HepG2 (cell line): ENCODE data around the gene CSTF1. TPM values are rescaled to one million over a fixed set of nuclear protein-coding genes. Genes with fewer than 3 reads are reported as not detected.

ENCODE experiments used
- ATAC-seq: fragments of 200-7000 bp; cut with Tn5 transposase; 3 replicates; pipeline ENCODE4 v1.9.1; 2020; ENCODE audit warnings: mild to moderate bottlenecking, moderate library complexity
- BruUV-seq: library from RNA; stranded (reverse); fragments of 400-500 nt; replicated peaks from 2 replicates; lab custom pipeline; 2021; lab: Mats Ljungman, UMichigan
- CTCF ChIA-PET: fragments of 300-600 bp; formaldehyde crosslinking; extraction: SDS; loops from one replicate; lab custom pipeline; 2021; ENCODE audit warnings: low total read pairs, inconsistent platforms, low intra/inter-chr PET ratio; lab: Yijun Ruan, JAX
- POLR2A ChIA-PET: fragments of 350-600 bp; sonication (Branson Sonifier 250); formaldehyde crosslinking; loops from one replicate; lab custom pipeline; 2020; ENCODE audit warnings: antibody characterized with exemption, inconsistent platforms; lab: Yijun Ruan, JAX
- DNase-seq: peaks from one replicate; pipeline ENCODE4 v3.0.0-alpha.2; 2015; ENCODE audit warnings: low spot score
- FAIRE-seq: peaks from 3 replicates; lab custom pipeline; 2011; peaks lifted over from hg19 to GRCh38; lab: Jason Lieb, UNC
- H2AFZ ChIP-seq: one replicate; pipeline ENCODE4 v1.6.1; 2011; ENCODE audit warnings: low read length, inconsistent platforms
- H3K27ac ChIP-seq: fragments of 300-600 bp; 3 replicates; pipeline ENCODE4 v1.8.0; 2011; ENCODE audit warnings: mixed run types, mild to moderate bottlenecking, mixed read lengths, low read length, inconsistent platforms; ENCODE audit not compliant: insufficient read depth; ENCODE audit errors: extremely low read length
- H3K27me3 ChIP-seq, 2 experiments: fragments of 200-600 bp in 1 of 2; 2 replicates in 1 of 2; 3 replicates in 1 of 2; pipeline versions ENCODE4 v1.6.0 to v1.8.0; 2011; ENCODE audit warnings: low read length in 2 of 2, mild to moderate bottlenecking in 2 of 2, moderate library complexity in 2 of 2, inconsistent platforms in 1 of 2; ENCODE audit not compliant: insufficient read depth in 2 of 2, control insufficient read depth in 1 of 2
- H3K36me3 ChIP-seq, 2 experiments: fragments of 200-600 bp in 1 of 2; replicated peaks in 1 of 2; 2 replicates in 1 of 2; 3 replicates in 1 of 2; pipeline versions ENCODE4 v1.5.1 to v1.8.0; 2011; ENCODE audit warnings: low read length in 2 of 2, inconsistent platforms in 1 of 2; ENCODE audit not compliant: insufficient read depth in 2 of 2, control insufficient read depth in 1 of 2
- H3K4me1 ChIP-seq: 2 replicates; pipeline ENCODE4 v1.5.1; 2012; ENCODE audit warnings: low read length, inconsistent platforms; ENCODE audit not compliant: insufficient read depth
- H3K4me2 ChIP-seq: 2 replicates; pipeline ENCODE4 v1.6.0; 2011; ENCODE audit warnings: low read depth, low read length, inconsistent platforms
- H3K4me3 ChIP-seq, 3 experiments: fragments of 200-600 bp in 1 of 3; sonication (generic), shearing (Covaris generic) in 1 of 3; replicated peaks in 1 of 3; 2 replicates each; pipeline ENCODE4 v1.5.1; 2011 to 2016; ENCODE audit warnings: low read length in 3 of 3, inconsistent platforms in 2 of 3, low read depth in 2 of 3, mild to moderate bottlenecking in 2 of 3, control low read depth in 1 of 3, mixed read lengths in 1 of 3; ENCODE audit not compliant: insufficient read depth in 1 of 3
- H3K79me2 ChIP-seq: one replicate; pipeline ENCODE4 v1.6.1; 2011; ENCODE audit warnings: low read length, inconsistent platforms; ENCODE audit not compliant: insufficient read depth
- H3K9ac ChIP-seq: 2 replicates; pipeline ENCODE4 v1.6.0; 2011; ENCODE audit warnings: mild to moderate bottlenecking, low read depth, low read length, inconsistent platforms; ENCODE audit not compliant: insufficient read depth
- H3K9me3 ChIP-seq: 2 replicates; pipeline ENCODE4 v1.5.1; 2012; ENCODE audit warnings: mild to moderate bottlenecking, low read length
- H4K20me1 ChIP-seq: 2 replicates; pipeline ENCODE4 v1.6.0; 2011; ENCODE audit warnings: inconsistent platforms, mild to moderate bottlenecking, low read length, moderate library complexity; ENCODE audit not compliant: insufficient read depth
- FLYWCH1 ChIP-seq: sonication (generic); formaldehyde crosslinking; IDR thresholded peaks from 2 replicates; pipeline ENCODE4 v1.8.1; 2023; ENCODE audit warnings: mild to moderate bottlenecking, missing genetic modification reagents
- HES4 ChIP-seq: sonication (generic); formaldehyde crosslinking; IDR thresholded peaks from 2 replicates; pipeline ENCODE4 v1.9.0; 2021; ENCODE audit warnings: mild to moderate bottlenecking, missing genetic modification reagents, borderline replicate concordance
- HNF1B ChIP-seq: sonication (generic); formaldehyde crosslinking; IDR thresholded peaks from 2 replicates; pipeline ENCODE4 v1.5.1; 2020; ENCODE audit warnings: mild to moderate bottlenecking, moderate library complexity, missing genetic modification reagents
- HNF4A ChIP-seq: sonication (generic); formaldehyde crosslinking; IDR thresholded peaks from 2 replicates; pipeline ENCODE4 v1.4.0; 2020; ENCODE audit warnings: missing genetic modification reagents
- HNRNPK ChIP-seq: fragments of 200-400 bp; formaldehyde crosslinking; IDR thresholded peaks from 2 replicates; pipeline ENCODE4 v1.6.1; 2018; ENCODE audit warnings: low read length, low read depth, moderate library complexity, mild to moderate bottlenecking; ENCODE audit not compliant: poor library complexity, severe bottlenecking
- IKZF4 ChIP-seq: sonication (generic); formaldehyde crosslinking; IDR thresholded peaks from 2 replicates; pipeline ENCODE4 v1.5.1; 2020; ENCODE audit warnings: borderline replicate concordance, mild to moderate bottlenecking, low read depth, missing genetic modification reagents; ENCODE audit errors: not compliant biosample characterization
- KLF9 ChIP-seq: IDR thresholded peaks from 2 replicates; pipeline ENCODE4 v1.6.1; 2016; ENCODE audit warnings: low read depth
- NCOA1 ChIP-seq: sonication (generic); formaldehyde crosslinking; IDR thresholded peaks from 2 replicates; pipeline ENCODE4 v1.9.0; 2021; ENCODE audit warnings: missing genetic modification reagents
- SATB2 ChIP-seq: sonication (generic); formaldehyde crosslinking; IDR thresholded peaks from 2 replicates; pipeline ENCODE4 v1.5.0; 2020; ENCODE audit warnings: missing genetic modification reagents
- SOX5 ChIP-seq: IDR thresholded peaks from 2 replicates; pipeline ENCODE4 v1.6.1; 2016; ENCODE audit warnings: borderline replicate concordance
- TSC22D2 ChIP-seq: sonication (generic); formaldehyde crosslinking; IDR thresholded peaks from 2 replicates; pipeline ENCODE4 v1.5.1; 2020; ENCODE audit warnings: missing genetic modification reagents, mild to moderate bottlenecking, borderline replicate concordance
- UBTF ChIP-seq: sonication (generic); formaldehyde crosslinking; IDR thresholded peaks from 2 replicates; pipeline ENCODE4 v1.4.0; 2020; ENCODE audit warnings: mild to moderate bottlenecking, missing genetic modification reagents
- ZNF572 ChIP-seq: sonication (generic); formaldehyde crosslinking; IDR thresholded peaks from 2 replicates; pipeline ENCODE4 v1.5.1; 2020; ENCODE audit warnings: mild to moderate bottlenecking, missing genetic modification reagents
- ZNF75D ChIP-seq: sonication (generic); formaldehyde crosslinking; IDR thresholded peaks from 2 replicates; pipeline ENCODE4 v1.8.1; 2023; ENCODE audit warnings: missing genetic modification reagents, mild to moderate bottlenecking, borderline replicate concordance
- WGBS: methylation state at CpG from one replicate; pipeline ENCODE4 v1.1.6; 2017; ENCODE audit warnings: low lambda C conversion rate; 5-methylcytosine and 5-hydroxymethylcytosine counted together
- in situ Hi-C: cut with HindIII; loops from 2 replicates; pipeline ENCODE4 v1.10.0; 2017; ENCODE audit warnings: low pct_unique_long_range_greater_than_20kb; ENCODE audit not compliant: extremely low pct_ligation_motif_present
- intact Hi-C: fragments of 100-400 bp; cut with micrococcal nuclease; formaldehyde crosslinking; loops from one replicate; pipeline ENCODE4 v1.10.0; 2022; ENCODE audit not compliant: unreplicated experiment
- polyA plus RNA-seq, 8 experiments: library from polyadenylated mRNA; depleted of rRNA in 3 of 8; stranded (reverse) in 7 of 8; unstranded in 1 of 8; fragments of >200 nt; fragmentation: Illumina TruSeq in 4 of 8; extraction: Trizol in 4 of 8; gene quantifications; 2 replicates each; pipeline versions ENCODE4 v1.2.1 to v1.2.3, GENCODE V29; 2011 to 2016; ENCODE audit warnings: low read depth in 4 of 8, missing spikeins in 1 of 8, mixed read lengths in 1 of 8; ENCODE audit not compliant: insufficient read depth in 1 of 8
- total RNA-seq, 5 experiments: library from RNA; depleted of rRNA; stranded (reverse); fragments of >200 nt; fragmentation: Illumina TruSeq; extraction: Trizol; gene quantifications; 2 replicates each; pipeline ENCODE4 v1.2.3, GENCODE V29; 2016; ENCODE audit warnings: low read depth in 1 of 5

Gene CSTF1
- total and polyA plus RNA-seq, 2 of the 13 experiments (the other 11 are each of a cell fraction or from before 2014, with no cell fraction given) = 70.9 to 100 TPM

GRCh38 chr20:56428410-56428809 lies 36.0 kb downstream of the CSTF1 start:
- no peak for DNase-seq
- Histone ChIP-seq H3K4me1 (peaks cover 12% of the 10 kb centered on the region), H3K4me3 (no peak overlapping the region), H3K27ac (no peak overlapping the region), H3K9me3 (no peaks in the 10 kb centered on the region), H3K27me3 (no peaks in the 10 kb centered on the region), H3K4me2 (no peak overlapping the region), H3K79me2 (no peaks in the 10 kb centered on the region), H2AFZ (no peak overlapping the region), H3K9ac (no peak overlapping the region), H4K20me1 (no peaks in the 10 kb centered on the region), H3K36me3 (no peaks in the 10 kb centered on the region)
- FAIRE-seq = no peak
- in situ Hi-C loops (no loop called here), intact Hi-C loops (no loop called here)
- ATAC-seq = no peak
- CTCF ChIA-PET = no interaction called here
- POLR2A ChIA-PET = no interaction called here
- 46% methylated on average over 5 of the region's 5 CpGs for WGBS
- no TSS peak for BruUV-seq
- TF ChIP-seq HES4 (no peak), FLYWCH1 (CRISPR knock-in tag) (no peak), IKZF4 (CRISPR knock-in tag) (no peak), ZNF75D (no peak)

GRCh38 chr20:56428881-56429280 lies 36.4 kb downstream of the CSTF1 start:
- no peak for ATAC-seq
- in situ Hi-C loops = no loop called here
- intact Hi-C loops = no loop called here

More at GRCh38 chr20:56428881-56429280, 36.4 kb downstream of the CSTF1 start:
- Histone ChIP-seq H3K79me2 (no peaks in the 10 kb centered on the region), H3K4me3 (no peak overlapping the region), H3K9ac (no peak overlapping the region), H3K4me2 (no peak overlapping the region), H2AFZ (no peak overlapping the region), H4K20me1 (no peaks in the 10 kb centered on the region), H3K36me3 (no peaks in the 10 kb centered on the region), H3K27ac (no peak overlapping the region), H3K9me3 (no peaks in the 10 kb centered on the region), H3K27me3 (no peaks in the 10 kb centered on the region), H3K4me1 (peaks cover 12% of the 10 kb centered on the region)
- TF ChIP-seq HNRNPK (no peak), HNF1B (CRISPR knock-in tag) (no peak), HNF4A (no peak), SOX5 (CRISPR knock-in tag) (no peak), UBTF (CRISPR knock-in tag) (no peak), ZNF572 (no peak), TSC22D2 (no peak), SATB2 (CRISPR knock-in tag) (no peak), KLF9 (CRISPR knock-in tag) (no peak), NCOA1 (CRISPR knock-in tag) (no peak)
- DNase-seq (no peak), FAIRE-seq (no peak)
- BruUV-seq = no TSS peak
- ChIA-PET POLR2A (no interaction called here), CTCF (no interaction called here)
- WGBS = 36% methylated on average over 8 of the region's 8 CpGs
